Retina (tissue), 1 donor: ENCODE data around the gene PSTPIP1.
A peak's percentile ranks its signal among the peaks of the same experiment; 100 is the strongest.

Experiments
- DNase-seq: peaks from one replicate; pipeline ENCODE4 v3.0.0-alpha.2; 2016

PSTPIP1 gene

DNA sequence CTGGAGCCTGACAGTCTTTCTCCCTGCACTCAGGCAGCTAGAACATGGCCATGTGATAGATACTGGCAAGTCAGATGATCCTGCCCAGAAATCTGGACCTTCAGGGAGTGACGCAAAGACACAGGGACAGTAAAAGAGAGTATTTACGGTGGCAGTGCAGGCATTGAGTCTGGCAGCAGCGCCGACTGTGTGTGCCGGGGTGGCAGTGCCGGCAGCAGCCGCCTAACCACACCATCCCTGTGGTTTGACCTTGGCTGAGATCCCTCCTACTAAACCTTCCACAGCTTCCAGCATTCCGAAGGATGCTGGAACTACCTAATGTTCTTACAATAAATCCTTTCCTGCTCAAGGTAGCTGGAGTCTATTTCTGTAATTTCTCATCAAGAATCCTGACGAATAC is 80.6 kb downstream of the PSTPIP1 start:
- no peak for DNase-seq

DNA sequence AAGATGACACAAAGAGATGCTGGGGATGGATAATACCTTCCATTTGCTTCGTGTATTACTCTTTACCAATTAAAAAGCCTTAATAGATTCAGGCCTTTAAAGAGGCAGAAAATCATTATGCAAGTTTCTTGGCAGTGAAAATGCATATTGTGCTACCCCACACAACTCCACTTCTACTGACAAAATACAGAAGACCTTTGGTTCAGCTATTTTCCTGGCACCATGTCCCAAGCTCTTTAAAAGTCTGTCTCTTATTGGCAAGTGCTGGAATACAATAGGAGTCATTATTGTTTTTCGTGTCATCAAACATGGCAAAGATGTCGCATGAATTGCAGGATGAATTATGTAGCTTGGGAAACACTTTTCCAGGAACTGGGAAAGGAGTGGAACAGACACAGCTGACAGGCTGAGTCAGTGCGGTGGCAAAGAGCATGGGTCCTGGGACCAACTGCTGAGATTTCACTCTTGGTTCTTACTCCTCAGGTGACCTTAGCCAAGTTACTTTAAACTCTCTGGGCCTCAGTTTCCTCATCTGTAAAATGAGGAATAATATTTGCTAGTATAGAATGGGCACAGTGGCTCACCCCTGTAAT is 81.5 kb downstream of the PSTPIP1 start:
- DNase-seq, result no peak

DNA sequence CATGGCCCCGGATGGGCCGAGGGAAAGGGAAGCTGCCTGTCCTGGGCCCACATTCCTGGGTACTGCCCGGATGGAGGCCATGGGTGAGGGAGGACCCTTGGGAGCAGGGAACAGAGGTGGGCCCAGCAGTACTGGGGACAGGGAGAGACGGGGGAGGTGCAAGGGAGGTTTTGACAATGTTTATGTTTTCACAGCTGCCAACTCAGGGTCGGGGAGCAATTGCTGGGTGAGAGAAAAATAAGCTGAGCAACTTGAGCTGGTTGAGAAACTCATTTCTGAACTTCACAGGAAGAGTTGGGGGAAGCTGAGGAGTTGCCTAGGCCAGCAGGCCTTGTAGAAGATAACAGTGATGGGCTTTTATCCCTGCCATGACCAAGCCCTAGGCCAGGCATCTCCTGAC is 87.0 kb downstream of the PSTPIP1 start:
- DNase-seq, result no peak

DNA sequence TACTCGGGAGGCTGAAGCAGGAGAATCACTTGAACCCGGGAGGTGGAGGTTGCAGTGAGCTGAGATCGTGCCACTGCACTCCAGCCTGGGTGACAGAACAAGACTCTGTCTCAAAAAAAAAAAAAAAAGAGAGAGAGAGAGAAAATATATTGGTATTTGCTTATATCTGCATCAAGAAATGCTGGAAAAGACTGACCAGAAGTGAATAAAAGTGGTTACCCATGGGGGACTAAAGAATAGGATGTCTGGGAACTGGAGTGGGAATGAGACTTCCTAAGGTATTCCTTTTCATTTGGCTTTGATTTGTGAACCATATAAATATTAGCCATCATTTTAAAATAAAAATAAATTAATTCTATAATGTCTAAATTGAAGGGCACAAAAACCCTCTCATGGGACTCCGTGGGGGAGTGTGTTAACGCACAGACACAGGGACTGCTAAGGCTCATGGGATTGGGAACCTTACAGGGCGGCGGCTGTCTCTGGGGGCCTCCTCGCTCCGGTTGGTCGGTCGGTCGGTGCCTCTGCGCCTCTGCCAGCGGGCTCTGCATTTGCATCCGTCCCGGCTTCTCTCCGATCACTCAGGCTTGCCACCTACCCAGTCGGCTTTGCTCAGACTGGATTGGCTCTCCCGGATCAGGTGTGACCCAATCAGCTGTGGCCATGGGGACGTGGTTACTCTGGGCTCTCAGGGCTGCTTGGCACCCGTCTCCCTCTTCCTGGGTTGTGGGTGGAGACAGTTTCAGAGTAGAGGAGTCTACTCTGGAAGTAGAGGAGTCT is 88.6 kb downstream of the PSTPIP1 start:
- DNase-seq, result peak; percentile 56

DNA sequence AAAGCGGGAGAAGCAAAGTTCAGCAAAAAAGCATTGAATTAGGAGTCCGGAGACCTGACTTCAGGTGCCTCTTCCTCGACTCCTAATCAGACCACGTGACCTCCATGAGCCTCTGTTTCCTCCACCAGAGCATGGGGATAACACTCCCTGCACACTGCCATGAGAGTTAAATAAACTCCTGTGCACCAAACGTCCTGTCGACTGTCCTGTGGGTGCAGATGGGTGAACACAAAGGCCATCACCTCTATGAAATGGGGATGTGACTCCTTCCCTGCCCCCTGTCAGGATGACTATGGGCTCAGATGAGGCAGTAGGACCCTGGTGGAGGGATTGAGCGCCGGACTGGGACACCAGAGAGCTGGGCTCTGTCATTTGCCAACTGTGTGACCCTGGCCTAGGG is 89.5 kb downstream of the PSTPIP1 start:
- no peak for DNase-seq

DNA sequence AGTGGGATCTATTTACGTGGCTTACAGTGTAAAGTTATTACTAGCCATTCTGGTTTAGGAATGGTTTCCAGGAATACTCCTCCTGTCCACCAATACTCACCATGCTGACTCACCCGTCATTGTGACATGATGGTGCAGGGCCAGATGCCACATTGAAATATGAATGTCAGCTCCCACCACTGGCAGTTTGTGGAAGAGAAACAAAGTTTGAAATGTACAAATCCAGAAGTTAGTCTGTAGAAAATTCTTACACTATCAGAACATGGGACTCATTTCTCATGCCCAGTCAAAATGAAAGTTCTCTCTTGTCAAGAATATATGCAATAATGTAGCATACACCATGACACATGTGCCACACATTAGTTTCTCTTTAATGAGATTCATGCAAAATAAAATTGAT is 90.4 kb downstream of the PSTPIP1 start:
- no peak for DNase-seq
